ENCODE measurements around the gene ZNF24. TPM values are rescaled to one million over a fixed set of nuclear protein-coding genes. Genes with fewer than 3 reads are reported as not detected.

Gene ZNF24
- total RNA-seq, 1 experiment from 2014 or later = 57.9 TPM

GRCh38 chr18:35387152-35387571 is 42.9 kb upstream of the ZNF24 start:
- Mint-ChIP-seq H3K9me3 (peaks cover 3% of the 10 kb centered on the region in 2 experiments; a peak in 3 of 5 replicates), H3K27me3 (ENCODE audit: low read depth) (peaks cover 2% of the 10 kb centered on the region), H3K4me3 (no peak overlapping the region), H3K27ac (no peak overlapping the region; a peak in 1 of 7 replicates), H3K36me3 (ENCODE audit: insufficient read depth in 1 of 3, low read depth in 3 of 3) (peaks cover 2 to 3% (median 3%) of the 10 kb centered on the region in 3 experiments; a peak in 5 of 7 replicates), H3K4me1 (peaks cover 14 to 16% of the 10 kb centered on the region in 2 experiments)
- H4K20me1 ChIP-seq (ENCODE audit: control insufficient read depth, insufficient read depth, insufficient read length) = no peaks in the 10 kb centered on the region
- H4K5ac ChIP-seq (ENCODE audit: insufficient read length, low read depth, low read length) = no peak overlapping the region
- no peaks in the 10 kb centered on the region for H3K79me1 ChIP-seq (ENCODE audit: insufficient read depth, low read depth, low read length, poor library complexity, severe bottlenecking)
- H3K4ac ChIP-seq (ENCODE audit: low read depth, low read length) = no peak overlapping the region
- WGBS (ENCODE audit: extremely low coverage, insufficient read length, low lambda C conversion rate) = no CpG with 5 or more reads among the region's 3 CpGs
- H2BK120ac ChIP-seq (ENCODE audit: low read depth, low read length, poor library complexity, severe bottlenecking) = no peak overlapping the region
- no peak overlapping the region for H2BK12ac ChIP-seq (ENCODE audit: insufficient read length, low read depth, low read length)
- H2BK5ac ChIP-seq (ENCODE audit: insufficient read length, low read length) = no peak overlapping the region
- H4K8ac ChIP-seq (replicated peaks; ENCODE audit: insufficient read length, low read depth, low read length) = no peak overlapping the region
- H3K18ac ChIP-seq (ENCODE audit: insufficient read length, low read depth, low read length) = no peak overlapping the region
- peak; percentile 38 for DNase-seq
- no peak overlapping the region for H2BK15ac ChIP-seq (ENCODE audit: low read depth, low read length)
- no peak overlapping the region for H3T11ph ChIP-seq (ENCODE audit: low read length)
- H4K91ac ChIP-seq (ENCODE audit: insufficient read length, low read depth, low read length) = no peak overlapping the region
- no peak overlapping the region for H2AK5ac ChIP-seq (ENCODE audit: insufficient read length, low read length)
- no peaks in the 10 kb centered on the region for H3K27me3 ChIP-seq (ENCODE audit: insufficient read depth, low read length)
- no peaks in the 10 kb centered on the region for H3K23me2 ChIP-seq (ENCODE audit: insufficient read length, low read depth, low read length, poor library complexity, severe bottlenecking)
- no peak overlapping the region for H3K56ac ChIP-seq (ENCODE audit: insufficient read length, low read depth, low read length)
- no peak for TF ChIP-seq CTCF (conservative IDR thresholded peaks at IDR 0.05)
- no peak overlapping the region for H3K14ac ChIP-seq (ENCODE audit: insufficient read depth, low read length)
- H3K27ac ChIP-seq (ENCODE audit: insufficient read length, low read depth, low read length) = no peak overlapping the region
- no peak overlapping the region for H2BK20ac ChIP-seq (ENCODE audit: low read depth, low read length, poor library complexity, severe bottlenecking)
- no peaks in the 10 kb centered on the region for H3K4me1 ChIP-seq (ENCODE audit: insufficient read depth, low read length)
- no peaks in the 10 kb centered on the region for H3K9me3 ChIP-seq (ENCODE audit: control insufficient read depth, low read depth, low read length)
- no peak overlapping the region for H3K9ac ChIP-seq (ENCODE audit: extremely low read depth, insufficient read length, low read length)
- no peak overlapping the region for H3K23ac ChIP-seq (ENCODE audit: insufficient read length, low read depth, low read length)
- no peak overlapping the region for H2AFZ ChIP-seq (ENCODE audit: low read length)
- H3K4me2 ChIP-seq (ENCODE audit: insufficient read depth, insufficient read length, low read length) = no peak overlapping the region
- H3K79me2 ChIP-seq (ENCODE audit: insufficient read depth, low read length) = no peaks in the 10 kb centered on the region
